ENCODE measurements around the gene SLIT3.

Gene SLIT3

GRCh38 chr5:168967882-168968620, 332.9 kb downstream of the SLIT3 start:
- Mint-ChIP-seq H3K27ac (no peak overlapping the region), H3K4me1 (no peaks in the 10 kb centered on the region), H3K36me3 (no peaks in the 10 kb centered on the region), H3K9me3 (peaks cover 3% of the 10 kb centered on the region), H3K27me3 (peaks cover 23% of the 10 kb centered on the region), H3K4me3 (no peak overlapping the region)
- ATAC-seq, result no peak

- ATAC-seq, result no peak
Observed at GRCh38 chr5:168965638-168966037, 335.3 kb downstream of the SLIT3 start.

GRCh38 chr5:168964182-168964581, 336.8 kb downstream of the SLIT3 start:
- H3K36me3 Mint-ChIP-seq, result no peaks in the 10 kb centered on the region

More at GRCh38 chr5:168965638-168966037, 335.3 kb downstream of the SLIT3 start:
- Mint-ChIP-seq H3K27ac (no peak overlapping the region), H3K4me1 (no peaks in the 10 kb centered on the region), H3K4me3 (no peak overlapping the region), H3K27me3 (peaks cover 12% of the 10 kb centered on the region), H3K9me3 (peaks cover 3% of the 10 kb centered on the region), H3K36me3 (no peaks in the 10 kb centered on the region)

GRCh38 chr5:168962306-168962705, 338.6 kb downstream of the SLIT3 start:
- Mint-ChIP-seq H3K27ac (no peak overlapping the region), H3K4me3 (no peak overlapping the region), H3K4me1 (no peaks in the 10 kb centered on the region), H3K9me3 (no peaks in the 10 kb centered on the region), H3K36me3 (no peaks in the 10 kb centered on the region), H3K27me3 (no peaks in the 10 kb centered on the region)
- peak; percentile 37 for ATAC-seq

More at GRCh38 chr5:168964182-168964581, 336.8 kb downstream of the SLIT3 start:
- no peak overlapping the region for H3K27ac Mint-ChIP-seq
- peaks cover 3% of the 10 kb centered on the region for H3K9me3 Mint-ChIP-seq
- H3K4me1 Mint-ChIP-seq, result no peaks in the 10 kb centered on the region
- H3K4me3 Mint-ChIP-seq, result no peak overlapping the region
- peaks cover 12% of the 10 kb centered on the region for H3K27me3 Mint-ChIP-seq
- ATAC-seq, result no peak

GRCh38 chr5:168961681-168962080, 339.3 kb downstream of the SLIT3 start:
- Mint-ChIP-seq H3K27ac (no peak overlapping the region), H3K4me1 (no peaks in the 10 kb centered on the region), H3K36me3 (no peaks in the 10 kb centered on the region), H3K4me3 (no peak overlapping the region), H3K9me3 (no peaks in the 10 kb centered on the region), H3K27me3 (no peaks in the 10 kb centered on the region)
- ATAC-seq, result no peak

- Mint-ChIP-seq H3K9me3 (no peaks in the 10 kb centered on the region), H3K36me3 (no peaks in the 10 kb centered on the region), H3K4me1 (no peaks in the 10 kb centered on the region), H3K27ac (no peak overlapping the region), H3K4me3 (no peak overlapping the region), H3K27me3 (no peaks in the 10 kb centered on the region)
- ATAC-seq, result no peak
Observed at GRCh38 chr5:168960497-168960896, 340.4 kb downstream of the SLIT3 start.

GRCh38 chr5:168953351-168953750, 347.6 kb downstream of the SLIT3 start:
- no peak for ATAC-seq
- Mint-ChIP-seq H3K9me3 (no peaks in the 10 kb centered on the region), H3K27ac (no peak overlapping the region)

GRCh38 chr5:168952196-168952595, 348.7 kb downstream of the SLIT3 start:
- peaks cover 5% of the 10 kb centered on the region for H3K4me1 Mint-ChIP-seq
- ATAC-seq, result no peak
- H3K36me3 Mint-ChIP-seq, result no peaks in the 10 kb centered on the region
- peaks cover 27% of the 10 kb centered on the region for H3K27me3 Mint-ChIP-seq
- H3K4me3 Mint-ChIP-seq, result no peak overlapping the region
- no peaks in the 10 kb centered on the region for H3K9me3 Mint-ChIP-seq
- H3K27ac Mint-ChIP-seq, result no peak overlapping the region

More at GRCh38 chr5:168953351-168953750, 347.6 kb downstream of the SLIT3 start:
- H3K27me3 Mint-ChIP-seq, result peaks cover 15% of the 10 kb centered on the region
- no peak overlapping the region for H3K4me3 Mint-ChIP-seq
- H3K36me3 Mint-ChIP-seq, result no peaks in the 10 kb centered on the region
- H3K4me1 Mint-ChIP-seq, result no peaks in the 10 kb centered on the region

- Mint-ChIP-seq H3K27ac (no peak overlapping the region), H3K9me3 (no peaks in the 10 kb centered on the region), H3K4me1 (peaks cover 9% of the 10 kb centered on the region), H3K4me3 (no peak overlapping the region), H3K36me3 (no peaks in the 10 kb centered on the region), H3K27me3 (peaks cover 31% of the 10 kb centered on the region)
- ATAC-seq, result no peak
Observed at GRCh38 chr5:168951769-168952168, 349.2 kb downstream of the SLIT3 start.

- peaks cover 10% of the 10 kb centered on the region for H3K4me1 Mint-ChIP-seq
- no peak overlapping the region for H3K4me3 Mint-ChIP-seq
- H3K27ac Mint-ChIP-seq, result no peak overlapping the region
- H3K9me3 Mint-ChIP-seq, result no peaks in the 10 kb centered on the region
- no peak for ATAC-seq
- H3K36me3 Mint-ChIP-seq, result no peaks in the 10 kb centered on the region
- peaks cover 31% of the 10 kb centered on the region for H3K27me3 Mint-ChIP-seq
Observed at GRCh38 chr5:168951356-168951755, 349.6 kb downstream of the SLIT3 start.

GRCh38 chr5:168950241-168950951, 350.5 kb downstream of the SLIT3 start:
- no peak overlapping the region for H3K4me3 Mint-ChIP-seq
- H3K4me1 Mint-ChIP-seq, result peaks cover 10% of the 10 kb centered on the region
- no peaks in the 10 kb centered on the region for H3K9me3 Mint-ChIP-seq
- H3K27me3 Mint-ChIP-seq, result peaks cover 31% of the 10 kb centered on the region
- H3K27ac Mint-ChIP-seq, result no peak overlapping the region
- peak; percentile 73 for ATAC-seq
- no peaks in the 10 kb centered on the region for H3K36me3 Mint-ChIP-seq

GRCh38 chr5:168948746-168949145, 352.2 kb downstream of the SLIT3 start:
- Mint-ChIP-seq H3K4me3 (no peak overlapping the region), H3K27me3 (peaks cover 31% of the 10 kb centered on the region), H3K9me3 (no peaks in the 10 kb centered on the region), H3K36me3 (no peaks in the 10 kb centered on the region), H3K4me1 (peaks cover 10% of the 10 kb centered on the region), H3K27ac (no peak overlapping the region)
- no peak for ATAC-seq

GRCh38 chr5:168947212-168947868, 353.6 kb downstream of the SLIT3 start:
- H3K4me1 Mint-ChIP-seq, result peaks cover 10% of the 10 kb centered on the region
- H3K4me3 Mint-ChIP-seq, result no peak overlapping the region
- H3K27me3 Mint-ChIP-seq, result peaks cover 26% of the 10 kb centered on the region
- H3K36me3 Mint-ChIP-seq, result no peaks in the 10 kb centered on the region
- no peaks in the 10 kb centered on the region for H3K9me3 Mint-ChIP-seq
- no peak overlapping the region for H3K27ac Mint-ChIP-seq
- ATAC-seq, result peak; percentile 61

GRCh38 chr5:168946363-168946762, 354.6 kb downstream of the SLIT3 start:
- Mint-ChIP-seq H3K27me3 (peaks cover 19% of the 10 kb centered on the region), H3K27ac (no peak overlapping the region), H3K9me3 (no peaks in the 10 kb centered on the region), H3K4me1 (peaks cover 10% of the 10 kb centered on the region), H3K36me3 (no peaks in the 10 kb centered on the region), H3K4me3 (no peak overlapping the region)
- ATAC-seq, result no peak

GRCh38 chr5:168944004-168944403, 356.9 kb downstream of the SLIT3 start:
- no peaks in the 10 kb centered on the region for H3K36me3 Mint-ChIP-seq
- peaks cover 19% of the 10 kb centered on the region for H3K27me3 Mint-ChIP-seq
- no peak overlapping the region for H3K27ac Mint-ChIP-seq
- H3K4me1 Mint-ChIP-seq, result peaks cover 16% of the 10 kb centered on the region
- no peaks in the 10 kb centered on the region for H3K9me3 Mint-ChIP-seq
- ATAC-seq, result no peak
- no peak overlapping the region for H3K4me3 Mint-ChIP-seq

All from stimulated activated memory B cell treated with anti-CD40 and anti-IgM and Interleukin-4, amounts not matched to agents 10 μg/mL and 1 μg/mL and 100 μg/mL, for 72 hours (primary cell).